Measurements from ENCODE around the gene METRN. TPM values are rescaled to one million over a fixed set of nuclear protein-coding genes. Genes with fewer than 3 reads are reported as not detected.

The METRN gene
- total RNA-seq, 1 experiment from 2014 or later: 69.5 TPM

GRCh38 chr16:760545-761343 lies 45.8 kb downstream of the METRN start, which contains the start of gene MSLN:
MSLN (plus strand) TSS chr16:760734; CDS start chr16:762681, 1,947 bp downstream.
- intact Hi-C loops (cut with micrococcal nuclease): no loop called here
- TF ChIP-seq CTCF (IDR thresholded peaks at IDR 0.05; ENCODE audit: unreplicated experiment): no peak
- H3K27ac Mint-ChIP-seq (ENCODE audit: low read depth, unreplicated experiment): peak within 1 kb of the TSS; percentile 61
- peaks cover 10% of the 10 kb centered on the region for H3K4me1 Mint-ChIP-seq (ENCODE audit: insufficient read depth, unreplicated experiment)
- peak within 1 kb of the TSS; percentile 60 for H3K4me3 Mint-ChIP-seq (ENCODE audit: unreplicated experiment)
- H3K27me3 Mint-ChIP-seq (ENCODE audit: insufficient read depth, unreplicated experiment): no peaks in the 10 kb centered on the region
- BruUV-seq (replicated peaks): TSS peak; percentile 65
- ChIA-PET CTCF (interaction anchor here (0.7 to 2.9 kb wide), 6 partner anchors 9 to 48 kb away, joined by 3 to 11 read pairs (median 8); partner anchors contain the start of gene CIAO3), POLR2A (interaction anchor here (0.8 to 3.9 kb wide), 16 partner anchors 9 to 1021 kb away, joined by 3 to 26 read pairs (median 5); partner anchors contain the start of genes ANTKMT, CCDC78, CHTF18 and CIAO3)
- H3K36me3 Mint-ChIP-seq (ENCODE audit: insufficient read depth, unreplicated experiment): no peaks in the 10 kb centered on the region
- H3K9me3 Mint-ChIP-seq (ENCODE audit: unreplicated experiment): no peaks in the 10 kb centered on the region
- DNase-seq (ENCODE audit: unreplicated experiment): peak; percentile 76

- H3K4me1 Mint-ChIP-seq (ENCODE audit: insufficient read depth, unreplicated experiment): peaks cover 10% of the 10 kb centered on the region
- H3K36me3 Mint-ChIP-seq (ENCODE audit: insufficient read depth, unreplicated experiment): no peaks in the 10 kb centered on the region
- DNase-seq (ENCODE audit: unreplicated experiment): no peak
- H3K9me3 Mint-ChIP-seq (ENCODE audit: unreplicated experiment): no peaks in the 10 kb centered on the region
- H3K27me3 Mint-ChIP-seq (ENCODE audit: insufficient read depth, unreplicated experiment): no peaks in the 10 kb centered on the region
- peak overlapping the region; percentile 61 for H3K27ac Mint-ChIP-seq (ENCODE audit: low read depth, unreplicated experiment)
- POLR2A ChIA-PET: interaction anchor here (0.7 to 3.9 kb wide), 17 partner anchors 8 to 1020 kb away, joined by 3 to 26 read pairs (median 4); partner anchors contain the start of genes ANTKMT, CCDC78, CIAO3 and HAGHL
- BruUV-seq (replicated peaks): no TSS peak
- no peak for TF ChIP-seq CTCF (IDR thresholded peaks at IDR 0.05; ENCODE audit: unreplicated experiment)
- H3K4me3 Mint-ChIP-seq (ENCODE audit: unreplicated experiment): peak overlapping the region; percentile 60
- CTCF ChIA-PET: interaction anchor here (0.6 to 2.9 kb wide), 7 partner anchors 8 to 50 kb away, joined by 3 to 11 read pairs (median 4); partner anchors contain the start of gene CIAO3
- intact Hi-C loops (cut with micrococcal nuclease): no loop called here
Measured at GRCh38 chr16:761625-762513, 47.0 kb downstream of the METRN start.

GRCh38 chr16:762595-763268 lies 47.8 kb downstream of the METRN start:
- no peaks in the 10 kb centered on the region for H3K36me3 Mint-ChIP-seq (ENCODE audit: insufficient read depth, unreplicated experiment)
- ChIA-PET POLR2A (interaction anchor here (0.8 to 3.9 kb wide), 5 partner anchors 10 to 23 kb away, joined by 3 to 26 read pairs (median 6); no protein-coding TSS in a partner anchor), CTCF (interaction anchor here (0.6 kb wide), 1 partner anchor 22 kb away, joined by 4 read pairs; no protein-coding TSS in a partner anchor)
- BruUV-seq (replicated peaks): no TSS peak
- no peaks in the 10 kb centered on the region for H3K9me3 Mint-ChIP-seq (ENCODE audit: unreplicated experiment)
- TF ChIP-seq CTCF (IDR thresholded peaks at IDR 0.05; ENCODE audit: unreplicated experiment): no peak
- peaks cover 10% of the 10 kb centered on the region for H3K4me1 Mint-ChIP-seq (ENCODE audit: insufficient read depth, unreplicated experiment)
- H3K4me3 Mint-ChIP-seq (ENCODE audit: unreplicated experiment): no peak overlapping the region
- DNase-seq (ENCODE audit: unreplicated experiment): no peak
- H3K27ac Mint-ChIP-seq (ENCODE audit: low read depth, unreplicated experiment): no peak overlapping the region
- no peaks in the 10 kb centered on the region for H3K27me3 Mint-ChIP-seq (ENCODE audit: insufficient read depth, unreplicated experiment)
- intact Hi-C loops (cut with micrococcal nuclease): no loop called here
